GM12865 (cell line): ENCODE results near the gene CDK10.
"Not testable (repeated sequence)": the region's sequence is repeated elsewhere in the genome, so short reads cannot be mapped to it uniquely, and the experiment has no call there.

Experiments used
- DNase-seq: peaks from one replicate; pipeline ENCODE4 v3.0.0; 2010; ENCODE audit warnings: low read depth
- H3K4me3 ChIP-seq: 2 replicates; pipeline ENCODE4 v1.5.1; 2011; ENCODE audit warnings: mild to moderate bottlenecking, low read depth, low read length, control low read depth
- CTCF ChIP-seq: IDR thresholded peaks from 2 replicates; pipeline ENCODE4 v1.5.1; 2011; ENCODE audit warnings: low read length, control low read depth, low read depth, inconsistent platforms; ENCODE audit not compliant: insufficient read depth; ENCODE audit errors: missing control alignments

CDK10 gene

GRCh38 chr16:89667000-89667399 is 19.5 kb upstream of the CDK10 start:
- TF ChIP-seq CTCF: peak; percentile 8
- not testable (repeated sequence) for DNase-seq, H3K4me3 ChIP-seq

GRCh38 chr16:89667633-89668032 is 18.9 kb upstream of the CDK10 start:
- TF ChIP-seq CTCF: no peak
- DNase-seq: no peak
- no peak overlapping the region for H3K4me3 ChIP-seq

- no peak for DNase-seq
- no peak for TF ChIP-seq CTCF
- no peak overlapping the region for H3K4me3 ChIP-seq
These were observed 17.7 kb upstream of the CDK10 start for GRCh38 chr16:89668790-89669158.

- TF ChIP-seq CTCF: no peak
- no peak overlapping the region for H3K4me3 ChIP-seq
- DNase-seq: no peak
These were observed 16.7 kb upstream of the CDK10 start for GRCh38 chr16:89669755-89670154.

- no peak for TF ChIP-seq CTCF
- H3K4me3 ChIP-seq: no peak overlapping the region
- DNase-seq: no peak
These were observed 15.7 kb upstream of the CDK10 start for GRCh38 chr16:89670496-89671431.

GRCh38 chr16:89671565-89671964 is 14.9 kb upstream of the CDK10 start:
- not testable (repeated sequence) for H3K4me3 ChIP-seq, DNase-seq

- TF ChIP-seq CTCF: no peak
- DNase-seq: no peak
- H3K4me3 ChIP-seq: no peak overlapping the region
These were observed 14.1 kb upstream of the CDK10 start for GRCh38 chr16:89672177-89672941.
